Trophoblast cell (in vitro differentiated cells and primary cell): ENCODE data around the gene SLC15A3.

Experiments
- DNase-seq, 2 donors: peaks; one replicate each; pipeline ENCODE4 v3.0.0-alpha.2; 2016
- H2AFZ ChIP-seq: 2 replicates; pipeline ENCODE4 v1.6.1; 2013; ENCODE audit warnings: low read length, moderate library complexity, mild to moderate bottlenecking; ENCODE audit not compliant: insufficient read depth, poor library complexity
- H2AK5ac ChIP-seq: 2 replicates; pipeline ENCODE4 v1.6.1; 2013; ENCODE audit warnings: mild to moderate bottlenecking, low read length
- H2BK120ac ChIP-seq: 2 replicates; pipeline ENCODE4 v1.6.1; 2013; ENCODE audit warnings: low read length, mild to moderate bottlenecking, moderate library complexity; ENCODE audit not compliant: insufficient read depth, poor library complexity
- H2BK12ac ChIP-seq: 2 replicates; pipeline ENCODE4 v1.6.1; 2013; ENCODE audit warnings: mild to moderate bottlenecking, low read length, moderate library complexity
- H2BK5ac ChIP-seq: 2 replicates; pipeline ENCODE4 v1.6.1; 2013; ENCODE audit warnings: low read length, low read depth, moderate library complexity, mild to moderate bottlenecking; ENCODE audit not compliant: poor library complexity
- H3K14ac ChIP-seq: 2 replicates; pipeline ENCODE4 v1.6.1; 2013; ENCODE audit warnings: mild to moderate bottlenecking, low read length
- H3K18ac ChIP-seq: 2 replicates; pipeline ENCODE4 v1.6.1; 2013; ENCODE audit warnings: mild to moderate bottlenecking, low read length
- H3K23ac ChIP-seq: 2 replicates; pipeline ENCODE4 v1.6.1; 2013; ENCODE audit warnings: low read length
- H3K27ac ChIP-seq: 2 replicates; pipeline ENCODE4 v1.5.1; 2013; ENCODE audit warnings: low read depth, mild to moderate bottlenecking, inconsistent platforms, low read length, moderate library complexity
- H3K27me3 ChIP-seq: 2 replicates; pipeline ENCODE4 v1.6.1; 2013; ENCODE audit warnings: inconsistent platforms, mild to moderate bottlenecking, low read length, moderate library complexity; ENCODE audit not compliant: insufficient read depth
- H3K36me3 ChIP-seq, 2 experiments: 1 replicate in 1 of 2; 2 replicates in 1 of 2; pipeline ENCODE4 v1.6.1; 2013; ENCODE audit warnings: low read length in 2 of 2, mild to moderate bottlenecking in 2 of 2, moderate library complexity in 1 of 2; ENCODE audit not compliant: insufficient read depth in 2 of 2, control insufficient read depth in 1 of 2
- H3K4ac ChIP-seq: 2 replicates; pipeline ENCODE4 v1.6.1; 2013; ENCODE audit warnings: low read depth, mild to moderate bottlenecking, low read length, moderate library complexity
- H3K4me1 ChIP-seq, 2 experiments: 1 replicate in 1 of 2; 2 replicates in 1 of 2; pipeline ENCODE4 v1.6.1; 2013; ENCODE audit warnings: low read length in 2 of 2, mild to moderate bottlenecking in 2 of 2, moderate library complexity in 1 of 2; ENCODE audit not compliant: insufficient read depth in 2 of 2, control insufficient read depth in 1 of 2
- H3K4me2 ChIP-seq: 2 replicates; pipeline ENCODE4 v1.6.1; 2013; ENCODE audit warnings: inconsistent platforms, mild to moderate bottlenecking, low read length, moderate library complexity
- H3K4me3 ChIP-seq: 2 replicates; pipeline ENCODE4 v1.5.1; 2013; ENCODE audit warnings: mild to moderate bottlenecking, low read depth, low read length, inconsistent platforms
- H3K79me1 ChIP-seq: one replicate; pipeline ENCODE4 v1.6.1; 2013; ENCODE audit warnings: low read length
- H3K79me2 ChIP-seq: 2 replicates; pipeline ENCODE4 v1.6.1; 2013; ENCODE audit warnings: low read length, mild to moderate bottlenecking; ENCODE audit not compliant: control insufficient read depth, insufficient read depth, poor library complexity
- H3K9ac ChIP-seq: 2 replicates; pipeline ENCODE4 v1.6.1; 2013; ENCODE audit warnings: mild to moderate bottlenecking, low read length
- H3K9me3 ChIP-seq: 2 replicates; pipeline ENCODE4 v1.6.1; 2013; ENCODE audit warnings: low read depth, mild to moderate bottlenecking, control low read depth, inconsistent platforms, low read length; ENCODE audit not compliant: insufficient read depth
- H4K12ac ChIP-seq: 2 replicates; pipeline ENCODE4 v1.6.1; 2013; ENCODE audit warnings: low read depth, mild to moderate bottlenecking, low read length, moderate library complexity
- H4K8ac ChIP-seq: 2 replicates; pipeline ENCODE4 v1.6.1; 2013; ENCODE audit warnings: low read depth, mild to moderate bottlenecking, low read length, moderate library complexity
- H4K91ac ChIP-seq: one replicate; pipeline ENCODE4 v1.6.1; 2013; ENCODE audit warnings: low read depth, mild to moderate bottlenecking, low read length, moderate library complexity
- WGBS: extraction: QIAGEN DNeasy Blood & Tissue Kit; methylation state at CpG from one replicate; pipeline ENCODE4 v1.1.7; 2013; ENCODE audit warnings: missing lambda C conversion rate; ENCODE audit not compliant: insufficient read length, insufficient coverage; ENCODE audit errors: extremely low coverage; 5-methylcytosine and 5-hydroxymethylcytosine counted together

Gene SLC15A3

DNA sequence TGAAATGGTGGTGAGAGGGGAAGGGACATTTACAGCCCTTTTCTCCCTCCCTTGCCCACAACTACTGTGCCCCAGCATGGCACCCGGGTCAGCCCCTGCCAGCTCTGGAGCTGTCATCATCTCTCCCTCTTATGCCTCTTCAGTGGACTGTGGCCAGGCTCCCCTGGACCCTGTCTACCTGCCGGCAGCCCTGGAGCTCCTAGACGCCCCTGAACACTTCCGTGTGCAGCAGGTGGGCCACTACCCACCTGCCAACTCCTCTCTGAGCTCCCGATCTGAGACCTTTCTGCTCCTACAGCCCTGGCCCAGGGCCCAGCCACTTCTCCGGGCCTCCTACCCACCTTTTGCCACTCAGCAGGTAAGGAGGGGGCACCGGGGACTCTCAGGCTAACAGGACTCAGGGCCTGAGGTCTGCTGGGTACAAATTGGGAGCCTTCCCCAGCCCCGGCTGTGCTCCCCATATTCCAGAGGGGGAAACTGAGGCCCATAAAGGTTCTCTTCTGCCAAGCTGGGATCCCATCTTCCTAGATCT, 24.8 kb downstream of the SLC15A3 start:
- DNase-seq: no peak

GRCh38 chr11:60926500-60926899, 25.5 kb downstream of the SLC15A3 start:
- no peak overlapping the region for H3K4me3 ChIP-seq
- H3K79me2 ChIP-seq: peaks cover 10% of the 10 kb centered on the region

More for the DNA sequence above, 24.8 kb downstream of the SLC15A3 start:
- Histone ChIP-seq H3K27me3 (no peaks in the 10 kb centered on the region), H2AFZ (no peak overlapping the region), H3K14ac (no peak overlapping the region), H3K18ac (no peak overlapping the region), H3K4me3 (no peak overlapping the region), H2AK5ac (no peak overlapping the region), H3K23ac (no peak overlapping the region), H2BK5ac (no peak overlapping the region), H2BK120ac (no peak overlapping the region), H3K36me3 (peaks cover 61 to 65% of the 10 kb centered on the region in 2 experiments), H3K4me1 (peaks cover 10 to 17% of the 10 kb centered on the region in 2 experiments), H3K79me2 (peaks cover 10% of the 10 kb centered on the region), H4K91ac (no peak overlapping the region), H4K12ac (no peak overlapping the region), H3K27ac (no peak overlapping the region), H2BK12ac (no peak overlapping the region), H4K8ac (no peak overlapping the region), H3K9me3 (no peaks in the 10 kb centered on the region), H3K9ac (no peak overlapping the region), H3K4me2 (no peak overlapping the region), H3K4ac (no peak overlapping the region), H3K79me1 (peaks cover 10% of the 10 kb centered on the region)
- WGBS: no CpG with 5 or more reads among the region's 8 CpGs

DNA sequence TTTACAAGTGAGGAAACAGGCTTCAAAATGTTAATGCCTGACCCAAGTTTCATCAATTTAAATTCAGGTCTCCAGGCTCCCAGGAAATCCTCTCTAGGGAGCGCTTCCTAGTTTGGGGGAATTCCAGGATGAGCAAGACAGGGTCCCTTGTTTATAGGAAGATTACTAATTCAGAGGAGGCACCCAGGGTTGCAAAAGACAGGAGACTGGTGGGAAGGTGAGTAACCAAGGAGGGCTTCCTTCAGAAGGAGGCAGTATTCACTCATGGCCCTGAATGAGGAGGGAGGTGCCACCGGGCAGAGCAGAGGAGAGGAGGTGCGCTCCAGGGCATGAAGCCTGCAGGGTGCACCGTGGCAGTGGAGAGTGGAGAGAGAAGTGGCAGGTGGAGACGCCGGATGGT, 26.1 kb downstream of the SLC15A3 start:
- Histone ChIP-seq H3K23ac (no peak overlapping the region), H3K9ac (no peak overlapping the region), H3K79me1 (peaks cover 10% of the 10 kb centered on the region), H2BK120ac (no peak overlapping the region), H3K18ac (peak overlapping the region; percentile 50), H3K4me1 (peaks cover 10 to 17% of the 10 kb centered on the region in 2 experiments), H3K27me3 (no peaks in the 10 kb centered on the region), H4K8ac (no peak overlapping the region), H2AK5ac (no peak overlapping the region), H4K12ac (no peak overlapping the region), H3K14ac (no peak overlapping the region), H3K36me3 (peaks cover 61 to 65% of the 10 kb centered on the region in 2 experiments), H3K4me2 (peak overlapping the region; percentile 98), H3K4me3 (no peak overlapping the region), H3K79me2 (peaks cover 10% of the 10 kb centered on the region), H2BK5ac (no peak overlapping the region), H3K27ac (no peak overlapping the region), H3K9me3 (no peaks in the 10 kb centered on the region), H2BK12ac (no peak overlapping the region), H2AFZ (no peak overlapping the region), H4K91ac (no peak overlapping the region), H3K4ac (no peak overlapping the region)
- DNase-seq: peak in 1 of 2 donors; percentile 41
- no CpG with 5 or more reads among the region's 6 CpGs for WGBS

More at GRCh38 chr11:60926500-60926899, 25.5 kb downstream of the SLC15A3 start:
- Histone ChIP-seq H2BK120ac (no peak overlapping the region), H3K14ac (no peak overlapping the region), H3K79me1 (peaks cover 10% of the 10 kb centered on the region), H2BK5ac (no peak overlapping the region), H3K36me3 (peaks cover 61 to 65% of the 10 kb centered on the region in 2 experiments), H3K9ac (no peak overlapping the region), H4K12ac (no peak overlapping the region), H3K9me3 (no peaks in the 10 kb centered on the region), H3K4me2 (no peak overlapping the region), H3K4me1 (peaks cover 10 to 17% of the 10 kb centered on the region in 2 experiments), H3K27ac (no peak overlapping the region), H3K18ac (no peak overlapping the region), H2AK5ac (no peak overlapping the region), H2AFZ (no peak overlapping the region), H3K27me3 (no peaks in the 10 kb centered on the region), H2BK12ac (no peak overlapping the region), H3K4ac (no peak overlapping the region), H4K8ac (no peak overlapping the region), H4K91ac (no peak overlapping the region), H3K23ac (no peak overlapping the region)
- WGBS: no CpG with 5 or more reads among the region's 8 CpGs
- no peak for DNase-seq

GRCh38 chr11:60924906-60925853, 26.8 kb downstream of the SLC15A3 start:
- peak overlapping the region; percentile 42 for H2AFZ ChIP-seq
- peaks cover 10% of the 10 kb centered on the region for H3K79me1 ChIP-seq
- H4K12ac ChIP-seq: peak overlapping the region; percentile 41
- H3K14ac ChIP-seq: peak overlapping the region; percentile 70
- no peaks in the 10 kb centered on the region for H3K27me3 ChIP-seq
- H3K4me1 ChIP-seq: peaks cover 10 to 17% of the 10 kb centered on the region in 2 experiments
- peaks cover 10% of the 10 kb centered on the region for H3K79me2 ChIP-seq
- H2BK12ac ChIP-seq: peak overlapping the region; percentile 23
- peak overlapping the region; percentile 72 for H4K8ac ChIP-seq
- peak overlapping the region; percentile 98 for H3K4me2 ChIP-seq
- no peaks in the 10 kb centered on the region for H3K9me3 ChIP-seq
- H3K23ac ChIP-seq: peak overlapping the region; percentile 40
- DNase-seq: peak in 1 of 2 donors; percentile 8
- H3K4ac ChIP-seq: peak overlapping the region; percentile 56
- H3K9ac ChIP-seq: peak overlapping the region; percentile 83
- peak overlapping the region; percentile 90 for H4K91ac ChIP-seq
- peak overlapping the region; percentile 92 for H3K4me3 ChIP-seq
- peaks cover 59 to 64% of the 10 kb centered on the region in 2 experiments for H3K36me3 ChIP-seq
- peak overlapping the region; percentile 9 for H2AK5ac ChIP-seq
- H2BK5ac ChIP-seq: no peak overlapping the region
- peak overlapping the region; percentile 86 for H2BK120ac ChIP-seq
- H3K27ac ChIP-seq: no peak overlapping the region
- peak overlapping the region; percentile 50 for H3K18ac ChIP-seq
- no CpG with 5 or more reads among the region's 35 CpGs for WGBS
